ENCODE measurements around the gene AKR1C3.
"Not testable (repeated sequence)": the region's sequence is repeated elsewhere in the genome, so short reads cannot be mapped to it uniquely, and the experiment has no call there.

The AKR1C3 gene

DNA sequence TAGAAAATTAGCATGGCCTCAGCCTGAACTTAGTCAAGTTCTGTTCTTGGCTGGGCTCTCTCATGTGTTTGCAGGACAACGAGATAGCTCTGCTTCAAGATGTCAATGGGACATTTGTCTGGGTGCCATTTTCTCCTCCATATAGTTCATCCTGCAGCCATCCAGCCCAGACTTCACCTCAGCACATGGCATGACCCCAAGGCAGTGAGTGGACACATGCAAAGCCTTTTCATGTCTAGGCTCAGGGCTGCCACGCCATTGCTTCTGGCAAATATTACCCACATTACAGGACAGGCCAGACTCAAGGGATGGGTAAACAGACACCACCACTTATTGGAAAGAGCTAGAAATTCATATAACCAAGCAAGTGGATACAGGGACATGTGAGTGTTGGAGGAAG is 9.3 kb downstream of the AKR1C3 start:
- Mint-ChIP-seq H3K9me3 (peaks cover 4% of the 10 kb centered on the region), H3K27me3 (peaks cover 2% of the 10 kb centered on the region), H3K36me3 (ENCODE audit: low read depth) (peaks cover 2% of the 10 kb centered on the region), H3K4me1 (no peaks in the 10 kb centered on the region), H3K27ac (no peak overlapping the region), H3K4me3 (no peak overlapping the region)
- ATAC-seq: no peak
- no peak for DNase-seq

DNA sequence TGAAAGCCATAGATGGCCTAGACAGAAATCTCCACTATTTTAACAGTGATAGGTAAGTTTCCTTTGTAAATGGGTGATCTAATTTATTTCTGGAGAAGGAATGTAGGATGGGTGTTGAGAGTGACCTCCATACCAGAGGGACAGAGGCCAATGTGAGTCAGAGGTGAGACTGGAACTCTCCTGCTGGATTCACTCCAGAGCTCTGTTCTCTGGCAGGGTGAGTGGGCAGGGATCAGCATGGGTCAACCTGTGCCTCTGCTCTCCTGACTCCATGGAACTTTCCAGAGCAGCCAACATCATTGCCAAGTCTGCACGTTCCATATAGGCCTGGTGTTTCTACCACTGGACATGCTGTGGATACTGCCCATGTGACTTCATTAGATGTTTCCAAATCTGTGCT is 11.4 kb downstream of the AKR1C3 start:
- H3K9me3 Mint-ChIP-seq: peaks cover 4% of the 10 kb centered on the region
- H3K4me1 Mint-ChIP-seq: no peaks in the 10 kb centered on the region
- no peaks in the 10 kb centered on the region for H3K27me3 Mint-ChIP-seq
- no peak overlapping the region for H3K27ac Mint-ChIP-seq
- no peak overlapping the region for H3K4me3 Mint-ChIP-seq
- peaks cover 2% of the 10 kb centered on the region for H3K36me3 Mint-ChIP-seq (ENCODE audit: low read depth)
- ATAC-seq (no peak), DNase-seq (no peak)

DNA sequence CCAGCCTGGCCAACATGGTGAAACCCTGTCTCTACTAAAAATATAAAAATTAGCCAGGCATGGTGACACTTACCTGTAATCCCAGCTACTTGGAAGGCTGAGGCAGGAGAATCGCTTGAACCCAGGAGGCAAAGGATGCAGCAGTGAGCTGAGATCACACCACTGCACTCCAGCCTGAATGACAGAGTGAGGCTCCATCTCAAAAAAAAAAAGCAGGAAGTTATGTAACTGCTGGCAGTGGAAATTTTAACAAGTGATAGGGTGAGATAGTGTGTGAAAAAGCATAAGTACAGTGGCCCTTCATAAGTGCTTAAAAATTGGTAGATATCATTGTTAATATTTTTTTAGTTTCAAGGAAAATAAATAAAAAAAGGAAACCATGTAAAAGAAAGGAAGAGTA is 12.3 kb downstream of the AKR1C3 start:
- Mint-ChIP-seq H3K4me1 (no peaks in the 10 kb centered on the region), H3K36me3 (ENCODE audit: low read depth) (peaks cover 2% of the 10 kb centered on the region), H3K9me3 (peaks cover 4% of the 10 kb centered on the region), H3K4me3 (no peak overlapping the region), H3K27me3 (no peaks in the 10 kb centered on the region), H3K27ac (no peak overlapping the region)
- DNase-seq: no peak
- ATAC-seq: no peak

DNA sequence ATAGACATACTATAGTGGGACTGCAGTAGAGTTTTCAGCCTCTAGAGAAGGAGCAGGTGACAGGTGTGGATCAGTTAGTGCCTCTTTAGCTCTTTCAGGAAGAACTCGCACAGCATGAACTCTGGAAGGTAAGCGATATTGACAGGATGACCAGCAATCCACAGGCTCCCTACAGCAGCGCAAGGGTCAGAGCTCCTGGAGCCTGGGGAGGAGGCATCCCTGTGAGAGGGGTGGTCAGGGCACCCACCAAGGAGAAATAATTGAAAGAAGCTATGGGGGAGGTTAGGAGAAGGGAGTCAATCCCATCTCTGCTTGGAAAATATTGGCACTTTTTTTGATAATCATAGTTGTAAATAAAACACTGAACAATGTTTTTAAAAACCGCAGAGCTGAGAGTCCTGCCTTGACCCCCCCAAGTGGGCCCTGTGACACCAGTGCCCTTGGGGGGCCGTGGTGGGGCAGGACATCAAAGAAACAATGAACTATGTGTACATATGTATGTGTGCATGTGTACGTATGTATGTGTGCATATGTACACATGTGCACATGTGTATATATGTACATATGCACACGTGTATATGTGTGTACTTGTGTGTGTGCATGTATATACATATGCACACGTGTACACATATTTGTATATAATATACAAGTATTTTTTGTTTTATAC is 13.8 kb downstream of the AKR1C3 start:
- DNase-seq (no peak), ATAC-seq (no peak)
- Mint-ChIP-seq H3K27me3 (no peaks in the 10 kb centered on the region), H3K4me3 (no peak overlapping the region), H3K36me3 (ENCODE audit: low read depth) (peaks cover 2% of the 10 kb centered on the region), H3K4me1 (no peaks in the 10 kb centered on the region), H3K27ac (no peak overlapping the region), H3K9me3 (peaks cover 4% of the 10 kb centered on the region)

DNA sequence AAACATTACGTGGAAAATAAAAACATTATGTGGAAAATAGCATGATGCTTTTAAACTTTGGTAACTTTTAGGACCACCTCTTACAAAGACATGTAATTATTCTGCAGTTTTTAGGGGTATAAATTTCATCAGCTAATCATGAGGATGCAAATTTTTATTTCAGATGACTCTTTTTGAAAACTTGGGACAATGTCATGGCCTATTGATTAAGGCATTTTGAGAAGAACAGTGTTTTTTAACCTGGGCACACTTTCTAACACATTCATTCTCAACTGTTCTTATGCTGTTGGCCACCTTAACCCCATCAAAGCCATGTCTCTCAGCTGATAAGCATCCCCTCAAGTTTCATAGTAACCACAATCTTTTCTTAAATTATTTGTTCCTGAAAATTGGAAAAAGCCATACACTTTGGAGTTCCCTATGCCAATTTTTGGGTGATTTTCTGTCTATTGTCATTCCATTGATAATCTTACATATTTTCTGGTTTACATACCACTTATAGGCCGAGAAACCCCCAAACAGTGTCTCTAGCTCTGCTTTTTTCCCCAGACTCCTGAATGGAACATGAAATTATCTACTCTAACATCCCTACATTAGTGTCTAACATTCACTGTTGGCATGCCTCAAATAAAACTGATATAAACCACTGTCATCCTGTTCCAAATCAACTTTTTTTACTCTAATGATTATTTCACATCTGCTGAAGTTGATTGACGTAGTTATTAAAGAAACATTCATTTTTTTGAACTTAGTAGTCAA is 14.6 kb downstream of the AKR1C3 start:
- no peaks in the 10 kb centered on the region for H3K4me1 Mint-ChIP-seq
- H3K27ac Mint-ChIP-seq: no peak overlapping the region
- H3K27me3 Mint-ChIP-seq: no peaks in the 10 kb centered on the region
- H3K36me3 Mint-ChIP-seq (ENCODE audit: low read depth): peaks cover 2% of the 10 kb centered on the region
- ATAC-seq: no peak
- H3K4me3 Mint-ChIP-seq: no peak overlapping the region
- DNase-seq: no peak
- peaks cover 4% of the 10 kb centered on the region for H3K9me3 Mint-ChIP-seq

DNA sequence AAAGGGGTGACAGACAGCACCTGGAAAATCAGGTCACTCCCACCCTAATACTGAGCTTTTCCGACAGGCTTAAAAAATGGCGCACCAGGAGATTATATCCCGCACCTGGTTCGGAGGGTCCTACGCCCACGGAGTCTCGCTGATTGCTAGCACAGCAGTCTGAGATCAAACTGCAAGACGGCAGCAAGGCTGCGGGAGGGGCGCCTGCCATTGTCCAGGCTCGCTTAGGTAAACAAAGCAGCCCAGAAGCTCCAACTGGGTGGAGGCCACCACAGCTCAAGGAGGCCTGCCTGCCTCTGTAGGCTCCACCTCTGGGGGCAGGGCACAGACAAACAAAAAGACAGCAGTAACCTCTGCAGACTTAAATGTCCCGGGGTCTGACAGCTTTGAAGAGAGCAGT is 15.6 kb downstream of the AKR1C3 start:
- not testable (repeated sequence) for H3K36me3 Mint-ChIP-seq (ENCODE audit: low read depth)

DNA sequence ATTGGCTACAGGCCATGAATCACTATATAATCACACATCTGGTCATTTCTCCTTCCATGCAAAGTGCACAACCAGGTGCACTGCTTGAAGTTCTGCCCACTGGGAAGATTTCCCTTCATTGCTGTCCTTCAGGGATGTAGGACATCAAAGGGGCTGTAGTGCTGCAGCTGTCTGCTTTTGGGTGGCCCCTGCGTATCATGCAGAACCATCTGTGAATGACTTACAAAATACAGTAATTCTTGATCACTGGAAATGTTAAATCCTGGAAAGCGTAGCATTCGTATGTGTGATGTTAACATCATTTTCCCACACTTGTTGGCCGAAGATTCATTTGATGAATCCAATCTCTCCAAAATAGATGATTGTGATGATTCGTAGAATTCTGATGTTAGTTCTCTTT is 22.4 kb downstream of the AKR1C3 start:
- Mint-ChIP-seq H3K27me3 (peaks cover 3% of the 10 kb centered on the region), H3K36me3 (ENCODE audit: low read depth) (no peaks in the 10 kb centered on the region), H3K4me3 (no peak overlapping the region), H3K4me1 (no peaks in the 10 kb centered on the region), H3K27ac (no peak overlapping the region), H3K9me3 (peaks cover 8% of the 10 kb centered on the region)
- DNase-seq: no peak
- ATAC-seq: no peak

More for the DNA sequence above, 15.6 kb downstream of the AKR1C3 start:
- not testable (repeated sequence) for H3K4me1 Mint-ChIP-seq, H3K4me3 Mint-ChIP-seq, H3K9me3 Mint-ChIP-seq, H3K27ac Mint-ChIP-seq, ATAC-seq, H3K27me3 Mint-ChIP-seq, DNase-seq

DNA sequence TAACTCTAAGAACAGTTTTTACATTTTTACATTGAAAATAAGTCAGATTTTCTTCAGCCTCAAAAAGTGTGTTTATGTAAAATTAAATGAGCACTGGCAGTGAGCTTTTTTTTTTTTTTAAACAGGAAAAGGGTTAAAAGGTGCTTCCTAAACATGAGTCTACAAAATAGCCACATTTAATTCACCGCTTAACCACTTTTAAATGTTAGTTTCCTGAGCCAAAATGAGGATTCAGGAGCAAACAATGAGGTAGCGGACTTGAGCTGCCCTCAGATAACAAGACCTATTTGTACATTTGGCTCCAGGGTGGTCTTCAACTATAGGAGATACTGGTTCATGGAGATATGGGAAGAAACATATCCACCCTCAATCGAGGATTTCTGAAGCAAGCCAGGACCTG is 22.8 kb downstream of the AKR1C3 start:
- H3K4me3 Mint-ChIP-seq: no peak overlapping the region
- H3K4me1 Mint-ChIP-seq: no peaks in the 10 kb centered on the region
- H3K36me3 Mint-ChIP-seq (ENCODE audit: low read depth): no peaks in the 10 kb centered on the region
- no peak for ATAC-seq
- no peak overlapping the region for H3K27ac Mint-ChIP-seq
- peaks cover 3% of the 10 kb centered on the region for H3K27me3 Mint-ChIP-seq
- no peak for DNase-seq
- H3K9me3 Mint-ChIP-seq: peaks cover 8% of the 10 kb centered on the region

DNA sequence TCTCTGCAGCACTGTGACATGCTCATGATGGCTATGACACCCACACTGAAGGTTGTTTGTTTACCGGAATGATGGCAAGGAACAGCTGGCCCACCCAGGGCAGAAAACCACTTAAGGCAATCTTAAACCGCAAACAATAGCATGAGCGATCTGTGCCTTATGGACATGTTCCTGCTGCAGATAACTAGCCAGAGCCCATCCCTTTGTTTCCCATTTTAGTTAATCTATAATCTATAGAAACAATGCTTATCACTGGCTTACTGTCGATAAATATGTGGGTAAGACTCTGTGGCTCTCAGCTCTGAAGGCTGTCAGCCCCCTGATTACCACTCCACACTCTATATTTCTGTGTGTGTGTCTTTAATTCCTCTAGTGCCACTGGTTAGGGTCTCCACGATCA is 25.8 kb downstream of the AKR1C3 start:
- not testable (repeated sequence) for H3K27me3 Mint-ChIP-seq; H3K9me3 Mint-ChIP-seq; ATAC-seq; DNase-seq; H3K4me1 Mint-ChIP-seq; H3K4me3 Mint-ChIP-seq; H3K27ac Mint-ChIP-seq; H3K36me3 Mint-ChIP-seq (ENCODE audit: low read depth)

DNA sequence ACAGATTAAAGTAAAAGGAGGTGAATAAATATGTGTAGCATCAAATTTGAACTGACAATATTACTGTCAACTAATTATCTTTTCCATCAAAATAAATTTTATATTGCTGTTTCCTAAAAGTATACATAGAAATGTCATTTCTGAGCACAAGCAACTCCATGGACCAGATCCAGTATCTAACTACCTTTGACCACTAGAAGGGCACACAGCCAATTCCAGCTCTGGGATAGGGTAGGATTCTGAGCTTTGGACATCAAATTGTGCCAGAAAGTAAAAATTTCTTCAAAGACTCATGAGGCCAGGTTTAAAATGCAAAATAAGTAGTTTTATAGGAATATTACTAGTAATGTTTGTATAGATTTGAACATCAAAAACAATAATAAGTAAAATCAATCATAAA is 29.7 kb downstream of the AKR1C3 start:
- no peaks in the 10 kb centered on the region for H3K36me3 Mint-ChIP-seq (ENCODE audit: low read depth)
- DNase-seq (no peak), ATAC-seq (no peak)
- no peak overlapping the region for H3K4me3 Mint-ChIP-seq
- H3K27me3 Mint-ChIP-seq: peaks cover 2% of the 10 kb centered on the region
- H3K27ac Mint-ChIP-seq: no peak overlapping the region
- H3K4me1 Mint-ChIP-seq: no peaks in the 10 kb centered on the region
- peaks cover 19% of the 10 kb centered on the region for H3K9me3 Mint-ChIP-seq

DNA sequence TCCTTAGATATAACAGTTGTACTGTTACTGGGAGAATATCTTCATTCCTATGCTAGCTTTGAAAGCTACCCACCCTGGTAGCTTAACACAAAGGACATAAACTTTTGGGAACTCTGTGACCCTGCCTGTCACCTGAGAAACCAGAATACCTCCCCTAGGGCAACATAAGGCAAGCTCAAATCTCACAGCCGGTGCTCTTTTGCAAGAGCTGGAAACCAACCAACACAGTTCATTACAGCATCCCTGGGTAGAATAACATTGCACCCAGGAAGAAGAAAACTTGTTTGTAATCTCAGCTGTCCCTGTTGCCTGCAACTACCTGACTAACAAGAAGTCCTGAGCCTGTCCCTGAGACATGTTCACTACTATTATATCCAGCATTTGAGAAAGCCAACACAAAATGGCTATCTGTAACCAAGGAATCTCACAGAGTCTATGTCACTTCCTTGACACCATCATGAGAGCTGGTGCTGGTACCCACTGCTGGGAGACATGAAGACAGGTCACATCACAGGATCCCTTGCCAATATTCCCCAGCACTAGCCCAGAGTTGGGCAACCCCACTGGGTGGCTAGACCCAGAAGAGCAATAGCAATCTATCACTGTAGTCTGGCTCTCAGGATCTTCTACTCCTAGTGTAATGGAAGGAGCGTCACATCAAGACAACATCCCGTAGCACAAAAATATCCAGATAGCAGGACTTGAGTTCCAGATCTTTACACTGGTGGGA is 31.3 kb downstream of the AKR1C3 start:
- ATAC-seq (no peak), DNase-seq (no peak)
- peaks cover 2% of the 10 kb centered on the region for H3K27me3 Mint-ChIP-seq
- H3K4me1 Mint-ChIP-seq: no peaks in the 10 kb centered on the region
- peaks cover 16% of the 10 kb centered on the region for H3K9me3 Mint-ChIP-seq
- H3K4me3 Mint-ChIP-seq: no peak overlapping the region
- no peaks in the 10 kb centered on the region for H3K36me3 Mint-ChIP-seq (ENCODE audit: low read depth)
- H3K27ac Mint-ChIP-seq: no peak overlapping the region

DNA sequence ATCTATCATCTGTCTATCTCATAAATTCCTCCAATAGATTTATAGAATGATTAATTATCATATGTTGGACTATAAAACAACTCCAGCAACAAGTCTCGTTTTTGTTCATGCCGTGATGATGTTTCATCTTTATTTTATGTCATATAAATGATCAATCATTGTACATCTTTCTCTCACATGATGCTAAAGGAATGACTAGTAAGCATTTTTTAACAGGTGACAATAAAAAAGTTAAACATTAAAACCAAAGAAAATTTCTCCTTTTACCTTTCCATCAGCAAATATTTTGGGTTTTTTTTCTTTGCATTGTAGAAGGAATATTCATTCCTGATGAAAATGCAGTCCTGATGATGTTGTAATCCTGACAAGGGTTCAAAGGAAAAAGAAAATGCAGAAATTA is 41.4 kb downstream of the AKR1C3 start:
- no peak overlapping the region for H3K4me3 Mint-ChIP-seq
- no peak overlapping the region for H3K27ac Mint-ChIP-seq
- H3K9me3 Mint-ChIP-seq: peaks cover 29% of the 10 kb centered on the region
- H3K27me3 Mint-ChIP-seq: no peaks in the 10 kb centered on the region
- ATAC-seq: no peak
- no peaks in the 10 kb centered on the region for H3K4me1 Mint-ChIP-seq
- DNase-seq: no peak
- H3K36me3 Mint-ChIP-seq (ENCODE audit: low read depth): no peaks in the 10 kb centered on the region

DNA sequence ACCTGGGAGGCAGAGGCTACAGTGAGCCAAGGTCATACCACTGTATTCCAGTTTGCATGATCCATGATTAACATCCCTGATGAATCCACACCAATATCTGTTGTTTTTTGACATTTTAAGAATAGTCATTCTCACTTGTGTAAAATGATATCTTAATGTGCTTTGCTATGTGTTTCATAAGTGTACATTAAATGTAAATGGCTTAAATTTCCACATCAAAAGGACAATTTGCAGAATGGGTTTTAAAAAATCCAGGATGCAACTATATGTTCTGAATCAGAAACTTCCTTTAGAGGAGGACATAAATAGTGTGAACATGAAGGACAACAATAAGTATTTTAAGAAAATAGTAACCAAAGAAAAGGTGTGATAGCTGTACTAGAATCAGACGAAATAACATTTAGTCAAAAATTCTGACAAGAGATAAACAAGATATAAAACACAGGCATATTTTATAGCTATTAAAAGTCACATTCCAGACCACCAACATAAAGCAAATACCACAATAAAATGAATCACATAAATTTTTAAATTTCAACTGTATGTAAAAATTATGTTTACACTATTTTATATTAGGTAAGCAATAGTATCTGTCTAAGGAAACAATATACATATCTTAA is 42.4 kb downstream of the AKR1C3 start:
- Mint-ChIP-seq H3K27ac (no peak overlapping the region), H3K9me3 (peaks cover 29% of the 10 kb centered on the region), H3K27me3 (no peaks in the 10 kb centered on the region), H3K36me3 (ENCODE audit: low read depth) (no peaks in the 10 kb centered on the region), H3K4me1 (no peaks in the 10 kb centered on the region), H3K4me3 (no peak overlapping the region)
- DNase-seq (no peak), ATAC-seq (no peak)

DNA sequence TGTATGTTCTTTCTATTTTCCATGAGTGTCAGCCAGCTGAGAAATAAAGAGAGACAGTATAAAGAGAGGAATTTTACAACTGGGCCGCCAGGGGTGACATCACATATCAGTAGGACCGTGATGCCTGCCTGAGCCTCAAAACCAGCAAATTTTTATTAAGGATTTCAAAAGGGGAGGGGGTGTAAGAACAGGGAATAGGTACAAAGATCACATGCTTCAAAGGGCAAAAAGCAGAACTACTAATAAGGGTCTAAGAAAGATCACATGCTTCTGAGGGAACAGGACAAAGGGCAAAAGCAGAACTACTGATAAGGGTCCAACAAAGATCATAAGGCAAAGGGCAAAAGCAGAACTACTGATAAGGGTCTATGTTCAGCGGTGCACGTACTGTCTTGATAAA is 43.5 kb downstream of the AKR1C3 start:
- H3K4me1 Mint-ChIP-seq; DNase-seq; H3K27ac Mint-ChIP-seq; H3K4me3 Mint-ChIP-seq; H3K36me3 Mint-ChIP-seq (ENCODE audit: low read depth); ATAC-seq; H3K27me3 Mint-ChIP-seq: not testable (repeated sequence)
- peaks cover 29% of the 10 kb centered on the region for H3K9me3 Mint-ChIP-seq

DNA sequence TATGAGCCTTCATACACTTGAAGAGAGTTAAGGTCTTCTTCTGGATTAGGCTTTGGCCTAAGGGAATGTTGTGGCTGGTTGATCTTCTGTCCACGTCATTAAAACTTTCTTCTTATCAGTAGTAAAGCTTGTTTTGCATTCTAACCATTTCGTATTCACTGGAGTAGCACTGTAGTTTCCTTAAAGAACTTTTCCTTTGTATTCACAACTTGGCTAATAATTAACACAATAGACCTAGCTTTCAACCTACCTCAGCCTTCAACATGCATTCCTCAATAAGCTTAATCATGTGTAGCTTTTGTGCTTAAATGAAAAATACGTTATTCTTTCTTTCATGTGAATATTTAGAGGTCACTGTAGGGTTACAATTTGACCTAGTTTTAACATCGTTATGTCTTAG is 48.0 kb downstream of the AKR1C3 start:
- ATAC-seq: no peak
- DNase-seq: no peak
- Mint-ChIP-seq H3K4me3 (no peak overlapping the region), H3K4me1 (no peaks in the 10 kb centered on the region), H3K36me3 (ENCODE audit: low read depth) (no peaks in the 10 kb centered on the region), H3K27ac (no peak overlapping the region), H3K27me3 (no peaks in the 10 kb centered on the region), H3K9me3 (peaks cover 12% of the 10 kb centered on the region)
